Suprapubic skin (tissue), 3 donors: ENCODE measurements around the gene ANHX.

Experiments
- POLR2AphosphoS5 ChIP-seq, 3 donors: sonication (generic); formaldehyde crosslinking; IDR thresholded peaks; one replicate each; pipeline ENCODE4 v1.6.1; 2017; ENCODE audit warnings: antibody characterized with exemption in 3 of 3
- TF ChIP-seq, protein P1 (sequence below), 2 donors: fragments of 200-600 bp in 1 of 2; fragments of 450-650 bp in 1 of 2; sonication (generic) in 1 of 2; IDR thresholded peaks; one replicate each; pipeline ENCODE4 v1.5.1; 2016 to 2019; ENCODE audit warnings: antibody characterized with exemption in 2 of 2, mild to moderate bottlenecking in 1 of 2, moderate library complexity in 1 of 2

DNA sequence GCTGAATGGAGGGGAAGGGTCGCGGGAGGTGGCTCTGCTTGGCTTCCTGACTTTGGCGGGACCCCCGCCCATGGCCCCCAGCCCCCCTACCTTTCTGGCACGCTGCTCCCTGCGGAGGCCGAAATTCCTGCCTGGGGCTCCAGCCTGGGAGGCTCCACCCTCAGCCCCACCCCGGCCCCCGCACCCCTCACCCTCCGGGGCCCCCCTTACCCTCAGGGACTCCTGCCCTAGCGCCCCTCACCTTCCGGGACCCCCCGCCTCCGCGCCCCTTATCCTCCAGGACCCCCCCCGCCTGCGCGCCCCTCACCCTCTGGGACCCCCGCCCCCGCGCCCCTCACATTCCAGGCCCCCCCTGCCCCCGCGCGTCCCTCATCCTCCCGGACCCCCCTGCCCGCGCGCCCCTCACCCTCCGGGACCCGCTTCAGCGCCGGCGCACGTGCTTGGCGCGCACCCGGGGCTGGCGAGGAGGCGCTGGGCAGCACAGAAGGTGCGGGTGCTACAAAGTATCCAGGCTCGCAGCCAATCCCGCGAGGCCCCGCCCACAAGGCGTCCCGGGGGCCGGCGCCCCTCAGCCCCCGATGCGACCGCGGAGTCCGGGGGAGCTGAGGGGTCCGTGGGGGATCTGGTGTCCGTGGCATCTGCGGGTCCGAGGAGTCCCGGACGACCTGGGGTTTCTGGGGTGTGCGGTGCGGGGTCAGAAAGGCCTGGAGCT, at the start of gene ANHX:
- TF ChIP-seq, protein P1, sequence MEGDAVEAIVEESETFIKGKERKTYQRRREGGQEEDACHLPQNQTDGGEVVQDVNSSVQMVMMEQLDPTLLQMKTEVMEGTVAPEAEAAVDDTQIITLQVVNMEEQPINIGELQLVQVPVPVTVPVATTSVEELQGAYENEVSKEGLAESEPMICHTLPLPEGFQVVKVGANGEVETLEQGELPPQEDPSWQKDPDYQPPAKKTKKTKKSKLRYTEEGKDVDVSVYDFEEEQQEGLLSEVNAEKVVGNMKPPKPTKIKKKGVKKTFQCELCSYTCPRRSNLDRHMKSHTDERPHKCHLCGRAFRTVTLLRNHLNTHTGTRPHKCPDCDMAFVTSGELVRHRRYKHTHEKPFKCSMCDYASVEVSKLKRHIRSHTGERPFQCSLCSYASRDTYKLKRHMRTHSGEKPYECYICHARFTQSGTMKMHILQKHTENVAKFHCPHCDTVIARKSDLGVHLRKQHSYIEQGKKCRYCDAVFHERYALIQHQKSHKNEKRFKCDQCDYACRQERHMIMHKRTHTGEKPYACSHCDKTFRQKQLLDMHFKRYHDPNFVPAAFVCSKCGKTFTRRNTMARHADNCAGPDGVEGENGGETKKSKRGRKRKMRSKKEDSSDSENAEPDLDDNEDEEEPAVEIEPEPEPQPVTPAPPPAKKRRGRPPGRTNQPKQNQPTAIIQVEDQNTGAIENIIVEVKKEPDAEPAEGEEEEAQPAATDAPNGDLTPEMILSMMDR (IDR thresholded peaks at IDR 0.05): no peak
- no peak for TF ChIP-seq POLR2AphosphoS5 (IDR thresholded peaks at IDR 0.05)
